SU-DHL-6 (cell line): Measurements from ENCODE around the gene COL12A1.

ENCODE experiments used
- H2AFZ ChIP-seq: fragments of 200-600 bp; sonication (generic); 2 replicates; pipeline ENCODE4 v1.6.1; 2014; ENCODE audit warnings: low read depth, mild to moderate bottlenecking, moderate library complexity, mixed read lengths, antibody characterized with exemption, low read length; ENCODE audit not compliant: severe bottlenecking
- H3F3A ChIP-seq: fragments of 200-600 bp; shearing (Covaris generic); 2 replicates; pipeline ENCODE4 v1.6.0; 2016; ENCODE audit warnings: antibody characterized with exemption, mild to moderate bottlenecking; ENCODE audit not compliant: insufficient read depth
- H3K27ac ChIP-seq: fragments of 200-600 bp; sonication (generic); 2 replicates; pipeline ENCODE4 v1.5.1; 2016; ENCODE audit warnings: low read depth, mild to moderate bottlenecking, low read length, moderate library complexity, mixed read lengths
- H3K27me3 ChIP-seq: fragments of 200-600 bp; sonication (generic), shearing (Covaris generic); 2 replicates; pipeline ENCODE4 v1.6.0; 2014; ENCODE audit warnings: mild to moderate bottlenecking, low read length
- H3K36me3 ChIP-seq: fragments of 200-600 bp; sonication (generic); 2 replicates; pipeline ENCODE4 v1.6.1; 2014; ENCODE audit warnings: mild to moderate bottlenecking, low read length, mixed read lengths
- H3K4me2 ChIP-seq: fragments of 300-600, 200-600 bp; shearing (Covaris generic), sonication (generic); 2 replicates; pipeline ENCODE4 v1.6.0; 2014; ENCODE audit warnings: low read length, low read depth, mild to moderate bottlenecking; ENCODE audit not compliant: poor library complexity, severe bottlenecking
- H3K4me3 ChIP-seq: fragments of 200-600 bp; sonication (generic); 2 replicates; pipeline ENCODE4 v1.5.1; 2014; ENCODE audit warnings: antibody characterized with exemption, low read length, mild to moderate bottlenecking, mixed read lengths; ENCODE audit not compliant: insufficient read depth, poor library complexity, severe bottlenecking
- H3K79me2 ChIP-seq: fragments of 200-600 bp; sonication (generic); 2 replicates; pipeline ENCODE4 v1.6.1; 2014; ENCODE audit warnings: mild to moderate bottlenecking, low read length, moderate library complexity; ENCODE audit not compliant: insufficient read depth
- H3K9ac ChIP-seq: fragments of 200-600 bp; sonication (generic); 2 replicates; pipeline ENCODE4 v1.7.0; 2014; ENCODE audit warnings: mild to moderate bottlenecking, low read length
- H3K9me2 ChIP-seq: fragments of 200-600 bp; sonication (generic); replicated peaks from 2 replicates; pipeline ENCODE4 v1.6.1; 2014; ENCODE audit warnings: low read length; ENCODE audit not compliant: insufficient read depth
- H3K9me3 ChIP-seq: fragments of 200-600 bp; sonication (generic); 2 replicates; pipeline ENCODE4 v1.6.1; 2014; ENCODE audit warnings: low read length, mixed read lengths; ENCODE audit not compliant: insufficient read depth
- H4K20me1 ChIP-seq: fragments of 200-600 bp; sonication (generic); 2 replicates; pipeline ENCODE4 v1.6.1; 2014; ENCODE audit warnings: low read depth, mild to moderate bottlenecking, antibody characterized with exemption, low read length, moderate library complexity, mixed read lengths
- CTCF ChIP-seq: fragments of 200-600 bp; sonication (generic); IDR thresholded peaks from one replicate; pipeline ENCODE4 v1.5.1; 2017; ENCODE audit warnings: antibody characterized with exemption, mild to moderate bottlenecking, low read length, moderate library complexity; ENCODE audit not compliant: insufficient read depth, poor library complexity, severe bottlenecking
- EZH2phosphoT487 ChIP-seq: fragments of 200-600 bp; sonication (generic), shearing (Covaris generic); conservative IDR thresholded peaks from 2 replicates; pipeline ENCODE4 v1.6.1; 2018; ENCODE audit warnings: mild to moderate bottlenecking, antibody characterized with exemption, low read length, moderate library complexity, mixed read lengths

The COL12A1 gene

GRCh38 chr6:75124983-75125382, 80.9 kb downstream of the COL12A1 start:
- no peak for TF ChIP-seq CTCF
- TF ChIP-seq EZH2phosphoT487, result no peak
- Histone ChIP-seq H3K79me2 (no peaks in the 10 kb centered on the region), H3K4me2 (no peak overlapping the region), H3K36me3 (no peaks in the 10 kb centered on the region), H3K9me2 (no peaks in the 10 kb centered on the region), H3K27ac (no peak overlapping the region), H4K20me1 (no peaks in the 10 kb centered on the region), H3K9me3 (no peaks in the 10 kb centered on the region), H2AFZ (no peak overlapping the region), H3K4me3 (no peak overlapping the region), H3F3A (no peaks in the 10 kb centered on the region), H3K27me3 (no peaks in the 10 kb centered on the region), H3K9ac (no peak overlapping the region)

GRCh38 chr6:75124085-75124484, 81.8 kb downstream of the COL12A1 start:
- Histone ChIP-seq H4K20me1 (no peaks in the 10 kb centered on the region), H3F3A (no peaks in the 10 kb centered on the region), H3K4me2 (no peak overlapping the region), H3K27ac (no peak overlapping the region), H3K9me3 (no peaks in the 10 kb centered on the region), H3K4me3 (no peak overlapping the region), H3K9me2 (no peaks in the 10 kb centered on the region), H3K79me2 (no peaks in the 10 kb centered on the region), H2AFZ (no peak overlapping the region), H3K9ac (no peak overlapping the region), H3K27me3 (no peaks in the 10 kb centered on the region), H3K36me3 (no peaks in the 10 kb centered on the region)
- no peak for TF ChIP-seq CTCF
- TF ChIP-seq EZH2phosphoT487, result no peak

- Histone ChIP-seq H4K20me1 (no peaks in the 10 kb centered on the region), H3K36me3 (no peaks in the 10 kb centered on the region), H3K9me2 (no peaks in the 10 kb centered on the region), H3K9ac (no peak overlapping the region), H3K79me2 (no peaks in the 10 kb centered on the region), H3K4me3 (no peak overlapping the region), H3K4me2 (no peak overlapping the region), H3K9me3 (no peaks in the 10 kb centered on the region), H3F3A (no peaks in the 10 kb centered on the region), H3K27me3 (no peaks in the 10 kb centered on the region), H2AFZ (no peak overlapping the region), H3K27ac (no peak overlapping the region)
- TF ChIP-seq CTCF, result no peak
- TF ChIP-seq EZH2phosphoT487, result no peak
Observed at GRCh38 chr6:75118925-75119515, 86.8 kb downstream of the COL12A1 start.
